ENCODE data around the gene SAG.

DNA sequence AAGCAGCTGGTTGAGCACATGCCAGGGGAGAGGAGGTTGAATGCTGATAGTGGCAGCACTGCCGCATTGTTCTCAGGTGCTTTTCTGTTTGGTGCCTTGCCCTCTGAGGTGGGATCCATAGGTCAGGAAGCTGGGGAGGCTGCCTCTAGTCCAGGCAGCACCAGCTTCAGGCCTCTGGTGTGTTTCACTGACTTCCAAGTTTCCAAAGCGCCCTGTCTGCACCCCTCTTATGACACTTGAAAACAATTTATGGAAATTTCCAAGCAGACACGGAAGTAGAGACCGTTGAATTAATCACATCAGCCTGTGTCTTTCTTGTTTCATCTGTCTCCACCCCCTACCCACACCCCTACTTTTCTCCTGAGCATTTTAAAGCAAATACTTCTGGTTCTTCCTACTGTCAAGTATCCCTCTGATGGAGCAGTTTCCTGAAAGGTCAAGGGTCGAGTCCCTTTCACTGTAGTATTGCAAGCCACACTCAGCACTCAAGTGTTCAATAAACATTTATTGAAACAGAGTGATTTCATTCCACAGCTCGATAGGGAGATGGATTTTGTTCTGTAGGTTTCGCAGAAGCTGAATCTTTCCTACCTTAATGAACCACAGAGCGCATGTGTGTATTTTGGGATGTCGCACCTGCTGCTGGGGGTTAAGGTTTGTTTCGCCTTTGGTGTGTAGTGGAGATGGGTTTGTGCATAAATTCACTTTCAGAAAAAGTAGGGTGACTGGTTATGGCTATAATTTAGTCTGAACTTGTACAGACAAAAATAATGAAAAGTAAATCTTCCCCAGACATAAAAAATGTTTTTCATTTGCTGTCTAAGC is 68.1 kb downstream of the SAG start:
- TF ChIP-seq, protein P1, sequence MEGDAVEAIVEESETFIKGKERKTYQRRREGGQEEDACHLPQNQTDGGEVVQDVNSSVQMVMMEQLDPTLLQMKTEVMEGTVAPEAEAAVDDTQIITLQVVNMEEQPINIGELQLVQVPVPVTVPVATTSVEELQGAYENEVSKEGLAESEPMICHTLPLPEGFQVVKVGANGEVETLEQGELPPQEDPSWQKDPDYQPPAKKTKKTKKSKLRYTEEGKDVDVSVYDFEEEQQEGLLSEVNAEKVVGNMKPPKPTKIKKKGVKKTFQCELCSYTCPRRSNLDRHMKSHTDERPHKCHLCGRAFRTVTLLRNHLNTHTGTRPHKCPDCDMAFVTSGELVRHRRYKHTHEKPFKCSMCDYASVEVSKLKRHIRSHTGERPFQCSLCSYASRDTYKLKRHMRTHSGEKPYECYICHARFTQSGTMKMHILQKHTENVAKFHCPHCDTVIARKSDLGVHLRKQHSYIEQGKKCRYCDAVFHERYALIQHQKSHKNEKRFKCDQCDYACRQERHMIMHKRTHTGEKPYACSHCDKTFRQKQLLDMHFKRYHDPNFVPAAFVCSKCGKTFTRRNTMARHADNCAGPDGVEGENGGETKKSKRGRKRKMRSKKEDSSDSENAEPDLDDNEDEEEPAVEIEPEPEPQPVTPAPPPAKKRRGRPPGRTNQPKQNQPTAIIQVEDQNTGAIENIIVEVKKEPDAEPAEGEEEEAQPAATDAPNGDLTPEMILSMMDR (IDR thresholded peaks at IDR 0.05), result no peak
- no peak for TF ChIP-seq POLR2A (IDR thresholded peaks at IDR 0.05)
